ENCODE results near the gene PEX16. TPM values are rescaled to one million over a fixed set of nuclear protein-coding genes. Genes with fewer than 3 reads are reported as not detected.

The PEX16 gene
- total RNA-seq, 6 donors from 2014 or later = 22.9 to 43.0 (median 32.6) TPM

- Histone ChIP-seq H3K9me3 (no peaks in the 10 kb centered on the region), H3K4me1 (peaks cover 16 to 26% (median 21%) of the 10 kb centered on the region in 4 donors), H3K27ac (no peak overlapping the region), H3K27me3 (no peaks in the 10 kb centered on the region), H3K4me3 (no peak overlapping the region), H3K36me3 (peaks cover 20 to 56% (median 47%) of the 10 kb centered on the region in 4 donors)
- WGBS, 2 donors = 82 to 85% methylated on average over 13 of the region's 13 CpGs
- ATAC-seq (ENCODE audit: low FRiP score in 2 of 2) (no peak), DNase-seq (no peak)
- TF ChIP-seq CTCF (IDR thresholded peaks at IDR 0.05) (no peak), EP300 (IDR thresholded peaks at IDR 0.05) (no peak), POLR2AphosphoS5 (IDR thresholded peaks at IDR 0.05) (no peak), POLR2A (IDR thresholded peaks at IDR 0.05) (no peak)
Observed at GRCh38 chr11:45915446-45915845, 2.2 kb downstream of the PEX16 start.

DNA sequence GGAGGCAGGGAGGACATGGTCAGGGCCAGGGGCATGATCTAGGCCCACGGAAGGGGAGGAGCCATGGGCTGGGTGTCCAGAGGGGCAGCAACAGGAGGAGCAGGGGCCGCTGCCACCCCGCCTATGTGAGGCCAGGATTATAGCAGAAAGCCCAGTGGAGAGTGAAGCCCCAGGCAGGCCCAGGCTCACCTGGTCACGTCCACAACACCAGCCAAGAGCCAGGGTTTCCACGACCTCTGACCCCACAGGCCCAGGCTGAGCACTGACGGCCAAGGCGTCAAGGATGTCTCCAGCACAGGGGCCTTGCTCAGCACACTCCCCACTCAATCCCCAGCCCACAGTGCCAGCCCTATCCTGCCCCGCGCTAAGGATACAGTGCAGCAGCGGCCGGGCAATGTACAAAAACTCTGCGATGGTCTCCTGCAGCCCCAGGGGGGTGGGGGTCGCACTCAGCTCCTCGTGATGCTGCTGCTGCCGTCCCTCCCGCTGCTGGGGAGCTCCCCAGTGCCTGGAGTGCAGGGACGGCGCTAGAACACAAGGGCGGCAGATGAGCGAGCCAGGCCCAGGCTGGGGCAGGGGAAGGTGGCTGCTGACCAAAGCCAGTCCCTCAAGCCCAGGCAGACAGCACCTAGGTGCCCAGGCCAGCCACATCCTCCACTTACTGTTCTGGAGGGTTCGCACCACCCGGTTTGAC lies 3.6 kb downstream of the PEX16 start:
- H3K4me3 ChIP-seq = no peak overlapping the region
- no peak for ATAC-seq (ENCODE audit: low FRiP score in 2 of 2)
- 82 to 90% methylated on average over 10 to 22 of the region's 22 CpGs for WGBS, 2 donors
- no peaks in the 10 kb centered on the region for H3K27me3 ChIP-seq
- no peak for TF ChIP-seq EP300 (IDR thresholded peaks at IDR 0.05)
- TF ChIP-seq CTCF (IDR thresholded peaks at IDR 0.05) = no peak
- TF ChIP-seq POLR2A (IDR thresholded peaks at IDR 0.05) = no peak
- no peak for TF ChIP-seq POLR2AphosphoS5 (IDR thresholded peaks at IDR 0.05)
- peaks cover 16 to 23% (median 18%) of the 10 kb centered on the region in 4 donors for H3K4me1 ChIP-seq
- H3K36me3 ChIP-seq = peaks cover 20 to 69% (median 60%) of the 10 kb centered on the region in 4 donors
- no peaks in the 10 kb centered on the region for H3K9me3 ChIP-seq
- no peak for DNase-seq
- no peak overlapping the region for H3K27ac ChIP-seq

- ATAC-seq (ENCODE audit: low FRiP score in 2 of 2) (no peak), DNase-seq (peak in 1 of 2 donors; percentile 70)
- no peaks in the 10 kb centered on the region for H3K9me3 ChIP-seq
- no peaks in the 10 kb centered on the region for H3K27me3 ChIP-seq
- WGBS, 2 donors = 97% methylated on average over 13 to 18 of the region's 19 CpGs
- peaks cover 12 to 18% (median 16%) of the 10 kb centered on the region in 4 donors for H3K4me1 ChIP-seq
- H3K4me3 ChIP-seq = no peak overlapping the region
- TF ChIP-seq POLR2A (IDR thresholded peaks at IDR 0.05) = no peak
- no peak for TF ChIP-seq CTCF (IDR thresholded peaks at IDR 0.05)
- TF ChIP-seq EP300 (IDR thresholded peaks at IDR 0.05) = no peak
- no peak for TF ChIP-seq POLR2AphosphoS5 (IDR thresholded peaks at IDR 0.05)
- H3K27ac ChIP-seq = no peak overlapping the region
- peaks cover 20 to 72% (median 62%) of the 10 kb centered on the region in 4 donors for H3K36me3 ChIP-seq
Observed at GRCh38 chr11:45913514-45913913, 4.2 kb downstream of the PEX16 start.

GRCh38 chr11:45910623-45911022 lies 7.1 kb downstream of the PEX16 start:
- Histone ChIP-seq H3K27me3 (no peaks in the 10 kb centered on the region), H3K4me1 (peaks cover 0 to under 1% (median 0%) of the 10 kb centered on the region in 4 donors), H3K27ac (no peak overlapping the region), H3K4me3 (no peak overlapping the region), H3K36me3 (peaks cover 18 to 68% (median 61%) of the 10 kb centered on the region in 4 donors), H3K9me3 (no peaks in the 10 kb centered on the region)
- ATAC-seq (ENCODE audit: low FRiP score in 2 of 2) (no peak), DNase-seq (no peak)
- WGBS, 2 donors = 83 to 96% methylated on average over 7 to 9 of the region's 9 CpGs
- no peak for TF ChIP-seq CTCF (IDR thresholded peaks at IDR 0.05)
- no peak for TF ChIP-seq EP300 (IDR thresholded peaks at IDR 0.05)
- no peak for TF ChIP-seq POLR2AphosphoS5 (IDR thresholded peaks at IDR 0.05)
- TF ChIP-seq POLR2A (IDR thresholded peaks at IDR 0.05) = no peak
